H1 (cell line): ENCODE measurements around the gene LGALSL. TPM values are rescaled to one million over a fixed set of nuclear protein-coding genes. Genes with fewer than 3 reads are reported as not detected.

ENCODE experiments used
- E2F6 ChIP-seq: IDR thresholded peaks from 2 replicates; pipeline ENCODE4 v1.6.1; 2012; ENCODE audit warnings: inconsistent platforms
- RBBP5 ChIP-seq: IDR thresholded peaks from 2 replicates; pipeline ENCODE4 v1.7.1; 2012; ENCODE audit warnings: low read depth, mild to moderate bottlenecking, inconsistent platforms, low read length, moderate library complexity, borderline replicate concordance
- polyA plus RNA-seq, 7 experiments: library from polyadenylated mRNA; depleted of rRNA in 3 of 7; stranded (reverse) in 5 of 7; unstranded in 2 of 7; fragments of >200 nt in 5 of 7; fragments of 200-250 nt in 2 of 7; gene quantifications; 1 replicate in 5 of 7; 2 replicates in 1 of 7; 4 replicates in 1 of 7; pipeline versions ENCODE4 v1.2.1 to v1.2.3, GENCODE V29; 2011 to 2013; ENCODE audit warnings: missing spikeins in 2 of 7, mixed read lengths in 2 of 7
- total RNA-seq: library from RNA; stranded (reverse); fragmentation: NEBNext Ultra II Directional; extraction: Animal tissue kit (Norgen Biotek cat#: 25700); gene quantifications from 2 replicates; pipeline ENCODE4 v1.2.1, GENCODE V29; 2021

LGALSL gene
- total and polyA plus RNA-seq, 2 of the 8 experiments (the other 6 are each of a cell fraction or from before 2014, with no cell fraction given): 13.6 to 32.3 TPM

GRCh38 chr2:64478502-64479230, 24.7 kb downstream of the LGALSL start (continued):
- no peak for TF ChIP-seq E2F6
- no peak for TF ChIP-seq RBBP5
